Thyroid gland (tissue), 4 donors: Measurements from ENCODE around the gene MYMK. TPM values are rescaled to one million over a fixed set of nuclear protein-coding genes. Genes with fewer than 3 reads are reported as not detected.

ENCODE experiments used
- DNase-seq, 2 donors: peaks; one replicate each; pipeline ENCODE4 v3.0.0-alpha.2; 2019
- H3K27ac ChIP-seq, 3 donors: fragments of 200-600 bp; sonication (generic); 1 replicate in 2 of 3; 2 replicates in 1 of 3; pipeline ENCODE4 v1.5.1; 2016 to 2019; ENCODE audit warnings: mild to moderate bottlenecking in 1 of 3, moderate library complexity in 1 of 3
- H3K27me3 ChIP-seq: fragments of 200-600 bp; sonication (generic); one replicate; pipeline ENCODE4 v1.5.1; 2019
- H3K36me3 ChIP-seq, 2 donors: fragments of 200-600 bp; sonication (generic); one replicate each; pipeline ENCODE4 v1.5.1; 2016 to 2019
- H3K4me1 ChIP-seq, 2 donors: fragments of 200-600 bp; sonication (generic); one replicate each; pipeline ENCODE4 v1.5.1; 2017 to 2019
- H3K4me3 ChIP-seq, 3 donors: fragments of 200-600 bp; sonication (generic); replicated peaks in 1 of 3; 1 replicate in 2 of 3; 2 replicates in 1 of 3; pipeline ENCODE4 v1.5.1; 2016; ENCODE audit warnings: mild to moderate bottlenecking in 1 of 3
- H3K9me3 ChIP-seq: fragments of 200-600 bp; sonication (generic); one replicate; pipeline ENCODE4 v1.5.1; 2017
- POLR2A ChIP-seq, 2 donors: fragments of 450-650 bp; IDR thresholded peaks; one replicate each; pipeline ENCODE4 v1.6.1; 2017; ENCODE audit warnings: antibody characterized with exemption in 2 of 2, mild to moderate bottlenecking in 2 of 2, moderate library complexity in 1 of 2
- WGBS, 2 donors: methylation state at CpG; one replicate each; pipeline ENCODE4 v1.1.5; 2017; 5-methylcytosine and 5-hydroxymethylcytosine counted together
- intact Hi-C: fragments of 100-400 bp; cut with DNase I; formaldehyde crosslinking; loops from one replicate; pipeline ENCODE4 v1.15.1; 2023
- total RNA-seq, 4 donors: library from RNA; depleted of rRNA; stranded (reverse); fragments of >200 nt; gene quantifications; one replicate each; pipeline ENCODE4 v1.2.3, GENCODE V29; 2016
- TF ChIP-seq, protein P1 (sequence below), 6 experiments: fragments of 200-600 bp in 3 of 6; fragments of 450-650 bp in 3 of 6; sonication (generic) in 3 of 6; IDR thresholded peaks; one replicate each; pipeline ENCODE4 v1.5.1; 2016 to 2019; ENCODE audit warnings: antibody characterized with exemption in 6 of 6, mild to moderate bottlenecking in 2 of 6, inconsistent platforms in 1 of 6, moderate library complexity in 1 of 6

MYMK gene
- total RNA-seq, 4 donors from 2014 or later, result not detected

DNA sequence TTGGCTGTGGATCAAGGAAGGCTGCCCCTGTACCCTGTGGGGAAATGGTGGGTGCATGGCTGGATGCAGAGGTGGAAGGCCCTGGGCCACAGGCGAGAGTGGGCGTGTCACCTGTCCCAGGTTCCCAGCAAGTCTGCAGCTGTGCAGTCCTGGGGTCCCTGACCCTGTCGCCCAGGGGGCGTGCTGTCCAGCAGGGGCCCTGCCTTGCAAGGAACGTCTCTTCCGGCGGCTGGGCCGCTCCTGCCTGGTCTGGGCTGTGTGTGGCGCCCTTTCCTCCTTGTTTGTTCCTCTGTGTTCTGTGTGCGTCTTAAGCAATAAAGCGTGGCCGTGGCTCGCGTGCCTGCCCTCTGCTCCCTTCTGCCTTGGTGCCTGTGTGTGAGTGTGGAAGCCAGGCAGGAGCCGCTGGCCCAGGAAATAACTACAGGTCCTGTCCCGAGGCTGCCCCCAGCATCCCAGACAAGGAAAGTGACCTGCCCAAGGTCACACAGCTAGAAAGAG is 54.3 kb downstream of the MYMK start:
- WGBS, 2 donors, result 88 to 92% methylated on average over 7 to 9 of the region's 16 CpGs
- TF ChIP-seq, protein P1, sequence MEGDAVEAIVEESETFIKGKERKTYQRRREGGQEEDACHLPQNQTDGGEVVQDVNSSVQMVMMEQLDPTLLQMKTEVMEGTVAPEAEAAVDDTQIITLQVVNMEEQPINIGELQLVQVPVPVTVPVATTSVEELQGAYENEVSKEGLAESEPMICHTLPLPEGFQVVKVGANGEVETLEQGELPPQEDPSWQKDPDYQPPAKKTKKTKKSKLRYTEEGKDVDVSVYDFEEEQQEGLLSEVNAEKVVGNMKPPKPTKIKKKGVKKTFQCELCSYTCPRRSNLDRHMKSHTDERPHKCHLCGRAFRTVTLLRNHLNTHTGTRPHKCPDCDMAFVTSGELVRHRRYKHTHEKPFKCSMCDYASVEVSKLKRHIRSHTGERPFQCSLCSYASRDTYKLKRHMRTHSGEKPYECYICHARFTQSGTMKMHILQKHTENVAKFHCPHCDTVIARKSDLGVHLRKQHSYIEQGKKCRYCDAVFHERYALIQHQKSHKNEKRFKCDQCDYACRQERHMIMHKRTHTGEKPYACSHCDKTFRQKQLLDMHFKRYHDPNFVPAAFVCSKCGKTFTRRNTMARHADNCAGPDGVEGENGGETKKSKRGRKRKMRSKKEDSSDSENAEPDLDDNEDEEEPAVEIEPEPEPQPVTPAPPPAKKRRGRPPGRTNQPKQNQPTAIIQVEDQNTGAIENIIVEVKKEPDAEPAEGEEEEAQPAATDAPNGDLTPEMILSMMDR (IDR thresholded peaks at IDR 0.05), result no peak
- no peak for TF ChIP-seq POLR2A (IDR thresholded peaks at IDR 0.05)
- Histone ChIP-seq H3K27ac (no peak overlapping the region), H3K4me1 (no peaks in the 10 kb centered on the region), H3K27me3 (no peaks in the 10 kb centered on the region), H3K36me3 (peaks cover 5 to 6% of the 10 kb centered on the region in 2 donors), H3K9me3 (no peaks in the 10 kb centered on the region), H3K4me3 (no peak overlapping the region)
- intact Hi-C loops, result no loop called here
- no peak for DNase-seq

DNA sequence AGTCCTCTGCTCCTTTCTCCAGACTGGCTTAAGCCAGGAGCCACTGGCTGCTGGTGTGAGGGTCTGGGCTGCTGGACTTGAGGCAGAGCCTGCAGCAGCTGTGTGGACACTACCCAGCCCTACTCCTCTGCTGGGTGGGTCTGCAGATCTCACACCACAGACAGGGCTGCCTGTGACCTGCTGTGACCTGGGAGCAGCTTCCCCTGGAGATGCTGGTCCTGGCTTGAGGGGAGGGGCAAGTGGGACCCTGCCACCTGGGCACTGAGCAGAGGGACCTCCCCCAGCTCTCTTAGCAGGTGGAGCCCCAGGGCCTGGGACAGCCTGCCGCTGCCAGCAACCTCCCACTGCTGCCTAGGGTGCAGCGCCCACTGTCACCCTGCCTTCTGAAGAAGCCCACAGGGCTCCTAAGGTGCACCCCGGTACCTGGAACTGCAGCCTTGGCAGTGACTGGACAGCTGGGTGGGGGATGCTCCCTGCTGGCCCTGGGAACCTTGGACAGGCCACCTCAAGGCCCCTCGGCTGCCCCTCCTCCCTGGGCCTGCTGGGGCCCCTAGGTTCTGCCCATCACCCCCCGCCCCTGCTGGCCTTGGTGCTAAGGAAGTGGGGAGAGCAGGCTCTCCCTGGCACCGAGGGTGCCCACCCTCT is 55.9 kb downstream of the MYMK start:
- DNase-seq, result no peak
- no peaks in the 10 kb centered on the region for H3K4me1 ChIP-seq
- WGBS, 2 donors, result 84% methylated on average over 5 of the region's 6 CpGs; no CpG with 5 or more reads in 1 of the 2 donors
- H3K4me3 ChIP-seq, result no peak overlapping the region
- intact Hi-C loops, result no loop called here
- H3K27me3 ChIP-seq, result no peaks in the 10 kb centered on the region
- no peak for TF ChIP-seq POLR2A (IDR thresholded peaks at IDR 0.05)
- TF ChIP-seq, protein P1 (IDR thresholded peaks at IDR 0.05), result no peak
- H3K9me3 ChIP-seq, result no peaks in the 10 kb centered on the region
- H3K36me3 ChIP-seq, result peaks cover 5 to 6% of the 10 kb centered on the region in 2 donors
- H3K27ac ChIP-seq, result no peak overlapping the region

- Histone ChIP-seq H3K27me3 (no peaks in the 10 kb centered on the region), H3K9me3 (no peaks in the 10 kb centered on the region), H3K36me3 (peaks cover 5 to 6% of the 10 kb centered on the region in 2 donors), H3K4me1 (no peaks in the 10 kb centered on the region), H3K4me3 (no peak overlapping the region), H3K27ac (no peak overlapping the region)
- 100% methylated on average over 1 to 4 of the region's 11 CpGs for WGBS, 2 donors
- no peak for TF ChIP-seq POLR2A (IDR thresholded peaks at IDR 0.05)
- TF ChIP-seq, protein P1 (IDR thresholded peaks at IDR 0.05), result no peak
- no peak for DNase-seq
- intact Hi-C loops, result no loop called here
Measured at GRCh38 chr9:133468374-133468773, 56.4 kb downstream of the MYMK start.

GRCh38 chr9:133467101-133467500 is 57.7 kb downstream of the MYMK start:
- H3K4me3 ChIP-seq, result no peak overlapping the region
- DNase-seq, result no peak
- intact Hi-C loops, result no loop called here
- no peak for TF ChIP-seq POLR2A (IDR thresholded peaks at IDR 0.05)
- peaks cover 5 to 6% of the 10 kb centered on the region in 2 donors for H3K36me3 ChIP-seq
- 82 to 89% methylated on average over 10 of the region's 10 CpGs for WGBS, 2 donors
- no peaks in the 10 kb centered on the region for H3K4me1 ChIP-seq
- no peaks in the 10 kb centered on the region for H3K9me3 ChIP-seq
- H3K27me3 ChIP-seq, result no peaks in the 10 kb centered on the region
- no peak overlapping the region for H3K27ac ChIP-seq

GRCh38 chr9:133465984-133466383 is 58.8 kb downstream of the MYMK start:
- 81 to 85% methylated on average over 6 of the region's 6 CpGs for WGBS, 2 donors
- Histone ChIP-seq H3K27me3 (no peaks in the 10 kb centered on the region), H3K4me3 (no peak overlapping the region), H3K36me3 (peaks cover 5 to 6% of the 10 kb centered on the region in 2 donors), H3K27ac (no peak overlapping the region), H3K4me1 (peaks cover 2 to 3% of the 10 kb centered on the region in 2 donors), H3K9me3 (no peaks in the 10 kb centered on the region)
- TF ChIP-seq POLR2A (IDR thresholded peaks at IDR 0.05), result no peak
- TF ChIP-seq, protein P1 (IDR thresholded peaks at IDR 0.05), result no peak
- intact Hi-C loops, result no loop called here
- DNase-seq, result no peak
